ENCODE measurements around the gene PRPF40A.
"Not testable (repeated sequence)": the region's sequence is repeated elsewhere in the genome, so short reads cannot be mapped to it uniquely, and the experiment has no call there.

PRPF40A gene

GRCh38 chr2:152717228-152718075, at the start of gene PRPF40A:
PRPF40A (minus strand) TSS chr2:152717461; CDS start chr2:152717439, 22 bp downstream.
- Histone ChIP-seq H3K27ac (peak within 1 kb of the TSS; percentile 88 to 100 (median 98)), H3K4me3 (peak within 1 kb of the TSS; percentile 68 to 96 (median 90))

GRCh38 chr2:152766928-152767327, 49.7 kb upstream of the PRPF40A start:
- H3K27ac ChIP-seq, result no peak overlapping the region
- H3K4me3 ChIP-seq, result no peak overlapping the region

- Histone ChIP-seq H3K4me3 (no peak overlapping the region), H3K27ac (no peak overlapping the region)
Measured at GRCh38 chr2:152763651-152764050, 46.4 kb upstream of the PRPF40A start.

- H3K4me3 ChIP-seq, H3K27ac ChIP-seq: not testable (repeated sequence)
Measured at GRCh38 chr2:152763208-152763607, 45.9 kb upstream of the PRPF40A start.

GRCh38 chr2:152762202-152762601, 44.9 kb upstream of the PRPF40A start:
- H3K27ac ChIP-seq, result no peak overlapping the region

GRCh38 chr2:152761214-152761613, 44.0 kb upstream of the PRPF40A start:
- Histone ChIP-seq H3K27ac (no peak overlapping the region), H3K4me3 (no peak overlapping the region)

More at GRCh38 chr2:152762202-152762601, 44.9 kb upstream of the PRPF40A start:
- no peak overlapping the region for H3K4me3 ChIP-seq

GRCh38 chr2:152759290-152760072, 42.2 kb upstream of the PRPF40A start:
- Histone ChIP-seq H3K27ac (no peak overlapping the region), H3K4me3 (no peak overlapping the region)

- no peak overlapping the region for H3K27ac ChIP-seq
- H3K4me3 ChIP-seq, result no peak overlapping the region
Measured at GRCh38 chr2:152755029-152755428, 37.8 kb upstream of the PRPF40A start.

GRCh38 chr2:152747751-152748150, 30.5 kb upstream of the PRPF40A start:
- H3K27ac ChIP-seq, H3K4me3 ChIP-seq: not testable (repeated sequence)

- H3K4me3 ChIP-seq, result no peak overlapping the region
- no peak overlapping the region for H3K27ac ChIP-seq
Measured at GRCh38 chr2:152743002-152743401, 25.7 kb upstream of the PRPF40A start.

- Histone ChIP-seq H3K27ac (no peak overlapping the region), H3K4me3 (no peak overlapping the region)
Measured at GRCh38 chr2:152740743-152741328, 23.6 kb upstream of the PRPF40A start.

GRCh38 chr2:152739705-152740104, 22.4 kb upstream of the PRPF40A start:
- not testable (repeated sequence) for H3K4me3 ChIP-seq

GRCh38 chr2:152738438-152738837, 21.2 kb upstream of the PRPF40A start:
- Histone ChIP-seq H3K27ac (no peak overlapping the region), H3K4me3 (no peak overlapping the region)

More at GRCh38 chr2:152739705-152740104, 22.4 kb upstream of the PRPF40A start:
- H3K27ac ChIP-seq, result not testable (repeated sequence)

- not testable (repeated sequence) for H3K4me3 ChIP-seq, H3K27ac ChIP-seq
Measured at GRCh38 chr2:152737509-152737908, 20.2 kb upstream of the PRPF40A start.

GRCh38 chr2:152730591-152731333, 13.5 kb upstream of the PRPF40A start:
- Histone ChIP-seq H3K27ac (peak overlapping the region in 5 of 21 experiments; percentile 1 to 48 (median 24)), H3K4me3 (no peak overlapping the region)

- H3K27ac ChIP-seq, result peak overlapping the region in 1 of 21 experiments; percentile 1
- no peak overlapping the region for H3K4me3 ChIP-seq
Measured at GRCh38 chr2:152729844-152730243, 12.6 kb upstream of the PRPF40A start.

- no peak overlapping the region for H3K4me3 ChIP-seq
- no peak overlapping the region for H3K27ac ChIP-seq
Measured at GRCh38 chr2:152723918-152724317, 6.7 kb upstream of the PRPF40A start.

GRCh38 chr2:152722639-152723038, 5.4 kb upstream of the PRPF40A start:
- H3K4me3 ChIP-seq, H3K27ac ChIP-seq: not testable (repeated sequence)

GRCh38 chr2:152720794-152721193, 3.5 kb upstream of the PRPF40A start:
- Histone ChIP-seq H3K4me3 (no peak overlapping the region), H3K27ac (no peak overlapping the region)

All from skin epidermis (tissue), 12 donors.